MCF 10A (cell line): ENCODE results near the gene CCDC190. TPM values are rescaled to one million over a fixed set of nuclear protein-coding genes. Genes with fewer than 3 reads are reported as not detected.

Experiments
- BruUV-seq: library from RNA; stranded (reverse); fragments of 400-500 nt; replicated peaks from 2 replicates; lab custom pipeline; 2021; lab: Mats Ljungman, UMichigan
- CTCF ChIA-PET: fragments of 300-600 bp; sonication (Branson Sonifier 250); formaldehyde crosslinking; extraction: SDS; loops from one replicate; lab custom pipeline; 2021; ENCODE audit warnings: antibody characterized with exemption, inconsistent platforms; lab: Yijun Ruan, JAX
- POLR2A ChIA-PET: fragments of 300-600, 350-650 bp; sonication (Branson Sonifier 250); formaldehyde crosslinking; extraction: SDS; loops from one replicate; lab custom pipeline; 2020; ENCODE audit warnings: antibody characterized with exemption, inconsistent platforms; lab: Yijun Ruan, JAX
- DNase-seq: peaks from one replicate; pipeline ENCODE4 v3.0.0-alpha.2; 2018; ENCODE audit not compliant: unreplicated experiment
- H3K27ac Mint-ChIP-seq: one replicate; pipeline ENCODE4 v1.8.0; 2022; ENCODE audit warnings: mild to moderate bottlenecking, low read depth, mixed read lengths; ENCODE audit not compliant: unreplicated experiment
- H3K27me3 Mint-ChIP-seq: one replicate; pipeline ENCODE4 v1.8.0; 2022; ENCODE audit warnings: mixed read lengths; ENCODE audit not compliant: insufficient read depth, unreplicated experiment
- H3K36me3 Mint-ChIP-seq: one replicate; pipeline ENCODE4 v1.8.0; 2022; ENCODE audit warnings: mild to moderate bottlenecking, moderate library complexity, mixed read lengths; ENCODE audit not compliant: insufficient read depth, unreplicated experiment
- H3K4me1 Mint-ChIP-seq: one replicate; pipeline ENCODE4 v1.8.0; 2022; ENCODE audit warnings: mixed read lengths; ENCODE audit not compliant: insufficient read depth, unreplicated experiment
- H3K4me3 Mint-ChIP-seq: one replicate; pipeline ENCODE4 v1.8.0; 2022; ENCODE audit warnings: mild to moderate bottlenecking, moderate library complexity, mixed read lengths; ENCODE audit not compliant: unreplicated experiment
- H3K9me3 Mint-ChIP-seq: one replicate; pipeline ENCODE4 v1.8.0; 2022; ENCODE audit warnings: mixed read lengths; ENCODE audit not compliant: unreplicated experiment
- CTCF ChIP-seq: fragments of 200-600 bp; IDR thresholded peaks from one replicate; pipeline ENCODE4 v1.8.0; 2022; ENCODE audit warnings: antibody characterized with exemption, mild to moderate bottlenecking; ENCODE audit not compliant: unreplicated experiment
- intact Hi-C: fragments of 100-400 bp; cut with micrococcal nuclease; formaldehyde crosslinking; loops from 2 replicates; pipeline ENCODE4 v1.14.1; 2022
- total RNA-seq: library from RNA; stranded (reverse); gene quantifications from 2 replicates; pipeline ENCODE4 v1.2.3, GENCODE V29; 2022

The CCDC190 gene
- total RNA-seq, 1 experiment from 2014 or later: not detected

GRCh38 chr1:162903246-162903645 is 42.3 kb upstream of the CCDC190 start:
- intact Hi-C loops: no loop called here
- Mint-ChIP-seq H3K36me3 (no peaks in the 10 kb centered on the region), H3K4me1 (peaks cover 20% of the 10 kb centered on the region), H3K27me3 (no peaks in the 10 kb centered on the region), H3K4me3 (no peak overlapping the region), H3K9me3 (no peaks in the 10 kb centered on the region), H3K27ac (no peak overlapping the region)
- DNase-seq: no peak
- CTCF ChIA-PET: interaction anchor here (0.5 to 1.7 kb wide), 2 partner anchors 11 to 216 kb away, joined by 3 to 4 read pairs; no protein-coding TSS in a partner anchor
- no TSS peak for BruUV-seq
- no peak for TF ChIP-seq CTCF
- POLR2A ChIA-PET: no interaction called here

- ChIA-PET CTCF (interaction anchor here (0.7 to 1.7 kb wide), 4 partner anchors 12 to 490 kb away, joined by 3 to 7 read pairs (median 4); no protein-coding TSS in a partner anchor), POLR2A (no interaction called here)
- peaks cover 19% of the 10 kb centered on the region for H3K4me1 Mint-ChIP-seq
- DNase-seq: no peak
- no peaks in the 10 kb centered on the region for H3K9me3 Mint-ChIP-seq
- TF ChIP-seq CTCF: no peak
- no TSS peak for BruUV-seq
- intact Hi-C loops: no loop called here
- no peak overlapping the region for H3K4me3 Mint-ChIP-seq
- no peak overlapping the region for H3K27ac Mint-ChIP-seq
- no peaks in the 10 kb centered on the region for H3K36me3 Mint-ChIP-seq
- no peaks in the 10 kb centered on the region for H3K27me3 Mint-ChIP-seq
Measured at GRCh38 chr1:162902416-162902815, 41.4 kb upstream of the CCDC190 start.

GRCh38 chr1:162901243-162901642 is 40.3 kb upstream of the CCDC190 start:
- H3K4me3 Mint-ChIP-seq: no peak overlapping the region
- H3K4me1 Mint-ChIP-seq: peaks cover 19% of the 10 kb centered on the region
- no peak overlapping the region for H3K27ac Mint-ChIP-seq
- TF ChIP-seq CTCF: no peak
- H3K36me3 Mint-ChIP-seq: no peaks in the 10 kb centered on the region
- no peaks in the 10 kb centered on the region for H3K27me3 Mint-ChIP-seq
- no TSS peak for BruUV-seq
- intact Hi-C loops: no loop called here
- ChIA-PET CTCF (interaction anchor here (0.6 to 1.6 kb wide), 6 partner anchors 9 to 626 kb away, joined by 3 to 7 read pairs (median 3); no protein-coding TSS in a partner anchor), POLR2A (no interaction called here)
- no peaks in the 10 kb centered on the region for H3K9me3 Mint-ChIP-seq
- no peak for DNase-seq

GRCh38 chr1:162899422-162900146 is 38.6 kb upstream of the CCDC190 start:
- no peaks in the 10 kb centered on the region for H3K9me3 Mint-ChIP-seq
- CTCF ChIA-PET: interaction anchor here (1.0 to 1.4 kb wide), 2 partner anchors 10 to 21 kb away, joined by 3 to 4 read pairs; no protein-coding TSS in a partner anchor
- no TSS peak for BruUV-seq
- no peak overlapping the region for H3K4me3 Mint-ChIP-seq
- POLR2A ChIA-PET: interaction anchor here (0.7 kb wide), 1 partner anchor 51 kb away, joined by 3 read pairs; no protein-coding TSS in a partner anchor
- H3K4me1 Mint-ChIP-seq: peaks cover 6% of the 10 kb centered on the region
- no peaks in the 10 kb centered on the region for H3K36me3 Mint-ChIP-seq
- no peak overlapping the region for H3K27ac Mint-ChIP-seq
- TF ChIP-seq CTCF: no peak
- intact Hi-C loops: no loop called here
- H3K27me3 Mint-ChIP-seq: no peaks in the 10 kb centered on the region
- no peak for DNase-seq
